ENCODE results near the gene MAPK9. TPM values are rescaled to one million over a fixed set of nuclear protein-coding genes. Genes with fewer than 3 reads are reported as not detected.

The MAPK9 gene
- total RNA-seq, 2 experiments from 2014 or later, result 19.9 to 42.1 TPM

GRCh38 chr5:180222056-180222455 is 69.8 kb downstream of the MAPK9 start:
- H3K4me3 ChIP-seq (ENCODE audit: low read depth, low read length, poor library complexity, severe bottlenecking), result no peak overlapping the region
- no peak overlapping the region for H3K27ac ChIP-seq (ENCODE audit: low read depth, low read length, poor library complexity, severe bottlenecking)
- no peaks in the 10 kb centered on the region for H3K79me2 ChIP-seq (ENCODE audit: insufficient read depth, low read depth, low read length)
- intact Hi-C loops (cut with micrococcal nuclease; ENCODE audit: unreplicated experiment), result no loop called here
- POLR2A ChIA-PET, result no interaction called here
- H4K20me1 ChIP-seq (ENCODE audit: insufficient read depth, low read length), result no peaks in the 10 kb centered on the region
- H3K4me1 ChIP-seq (ENCODE audit: insufficient read depth, low read length, poor library complexity, severe bottlenecking), result no peaks in the 10 kb centered on the region
- H3K9me3 ChIP-seq (ENCODE audit: low read length), result no peaks in the 10 kb centered on the region
- no peak for DNase-seq (ENCODE audit: low spot score)
- CTCF ChIA-PET (ENCODE audit: unreplicated experiment), result no interaction called here
- no peak overlapping the region for H3K4me2 ChIP-seq (ENCODE audit: low read length)
- H3K36me3 ChIP-seq (ENCODE audit: insufficient read depth, low read length), result no peaks in the 10 kb centered on the region
- TF ChIP-seq CTCF (conservative IDR thresholded peaks at IDR 0.05; ENCODE audit: low read length) (no peak), EZH2phosphoT487 (IDR thresholded peaks at IDR 0.05; ENCODE audit: borderline replicate concordance, low read depth, low read length) (no peak)
- no TSS peak for BruUV-seq (replicated peaks)
- H3K9me2 ChIP-seq (ENCODE audit: insufficient read depth, low read length), result no peaks in the 10 kb centered on the region
- no peak overlapping the region for H2AFZ ChIP-seq (ENCODE audit: low read length)

- Histone ChIP-seq H3K79me2 (ENCODE audit: insufficient read depth, low read depth, low read length) (no peaks in the 10 kb centered on the region), H3K9me3 (ENCODE audit: low read length) (no peaks in the 10 kb centered on the region), H3K4me2 (ENCODE audit: low read length) (no peak overlapping the region), H4K20me1 (ENCODE audit: insufficient read depth, low read length) (no peaks in the 10 kb centered on the region), H3K36me3 (ENCODE audit: insufficient read depth, low read length) (no peaks in the 10 kb centered on the region), H3K9me2 (ENCODE audit: insufficient read depth, low read length) (no peaks in the 10 kb centered on the region), H3K4me1 (ENCODE audit: insufficient read depth, low read length, poor library complexity, severe bottlenecking) (no peaks in the 10 kb centered on the region), H2AFZ (ENCODE audit: low read length) (no peak overlapping the region), H3K27ac (ENCODE audit: low read depth, low read length, poor library complexity, severe bottlenecking) (no peak overlapping the region), H3K4me3 (ENCODE audit: low read depth, low read length, poor library complexity, severe bottlenecking) (no peak overlapping the region)
- TF ChIP-seq EZH2phosphoT487 (IDR thresholded peaks at IDR 0.05; ENCODE audit: borderline replicate concordance, low read depth, low read length) (no peak), CTCF (conservative IDR thresholded peaks at IDR 0.05; ENCODE audit: low read length) (no peak)
- DNase-seq (ENCODE audit: low spot score), result no peak
- CTCF ChIA-PET (ENCODE audit: unreplicated experiment), result no interaction called here
- BruUV-seq (replicated peaks), result no TSS peak
- intact Hi-C loops (cut with micrococcal nuclease; ENCODE audit: unreplicated experiment), result no loop called here
- POLR2A ChIA-PET, result no interaction called here
Measured at GRCh38 chr5:180217797-180218196, 74.1 kb downstream of the MAPK9 start.

GRCh38 chr5:180216646-180217171 is 75.2 kb downstream of the MAPK9 start:
- Histone ChIP-seq H3K9me3 (ENCODE audit: low read length) (no peaks in the 10 kb centered on the region), H3K4me1 (ENCODE audit: insufficient read depth, low read length, poor library complexity, severe bottlenecking) (no peaks in the 10 kb centered on the region), H2AFZ (ENCODE audit: low read length) (no peak overlapping the region), H3K27ac (ENCODE audit: low read depth, low read length, poor library complexity, severe bottlenecking) (no peak overlapping the region), H3K4me3 (ENCODE audit: low read depth, low read length, poor library complexity, severe bottlenecking) (no peak overlapping the region), H3K36me3 (ENCODE audit: insufficient read depth, low read length) (no peaks in the 10 kb centered on the region), H3K79me2 (ENCODE audit: insufficient read depth, low read depth, low read length) (no peaks in the 10 kb centered on the region), H3K4me2 (ENCODE audit: low read length) (no peak overlapping the region), H4K20me1 (ENCODE audit: insufficient read depth, low read length) (no peaks in the 10 kb centered on the region), H3K9me2 (ENCODE audit: insufficient read depth, low read length) (no peaks in the 10 kb centered on the region)
- TF ChIP-seq CTCF (conservative IDR thresholded peaks at IDR 0.05; ENCODE audit: low read length) (no peak), EZH2phosphoT487 (IDR thresholded peaks at IDR 0.05; ENCODE audit: borderline replicate concordance, low read depth, low read length) (no peak)
- no TSS peak for BruUV-seq (replicated peaks)
- no peak for DNase-seq (ENCODE audit: low spot score)
- intact Hi-C loops (cut with micrococcal nuclease; ENCODE audit: unreplicated experiment), result no loop called here
- CTCF ChIA-PET (ENCODE audit: unreplicated experiment), result no interaction called here
- POLR2A ChIA-PET, result no interaction called here

All from OCI-LY7 (cell line).